AG09319 (cell line): ENCODE results near the gene UBE2J2.

Experiments used
- DNase-seq: peaks from one replicate; pipeline ENCODE4 v3.0.0-alpha.2; 2010; ENCODE audit warnings: low read depth; ENCODE audit errors: extremely low read depth
- CTCF ChIP-seq: IDR thresholded peaks from 2 replicates; pipeline ENCODE4 v1.5.1; 2011; ENCODE audit warnings: low read depth, mild to moderate bottlenecking, inconsistent platforms, low read length, moderate library complexity

Gene UBE2J2

GRCh38 chr1:1243266-1243660 lies 30.4 kb downstream of the UBE2J2 start:
- no peak for DNase-seq
- TF ChIP-seq CTCF, result no peak

DNA sequence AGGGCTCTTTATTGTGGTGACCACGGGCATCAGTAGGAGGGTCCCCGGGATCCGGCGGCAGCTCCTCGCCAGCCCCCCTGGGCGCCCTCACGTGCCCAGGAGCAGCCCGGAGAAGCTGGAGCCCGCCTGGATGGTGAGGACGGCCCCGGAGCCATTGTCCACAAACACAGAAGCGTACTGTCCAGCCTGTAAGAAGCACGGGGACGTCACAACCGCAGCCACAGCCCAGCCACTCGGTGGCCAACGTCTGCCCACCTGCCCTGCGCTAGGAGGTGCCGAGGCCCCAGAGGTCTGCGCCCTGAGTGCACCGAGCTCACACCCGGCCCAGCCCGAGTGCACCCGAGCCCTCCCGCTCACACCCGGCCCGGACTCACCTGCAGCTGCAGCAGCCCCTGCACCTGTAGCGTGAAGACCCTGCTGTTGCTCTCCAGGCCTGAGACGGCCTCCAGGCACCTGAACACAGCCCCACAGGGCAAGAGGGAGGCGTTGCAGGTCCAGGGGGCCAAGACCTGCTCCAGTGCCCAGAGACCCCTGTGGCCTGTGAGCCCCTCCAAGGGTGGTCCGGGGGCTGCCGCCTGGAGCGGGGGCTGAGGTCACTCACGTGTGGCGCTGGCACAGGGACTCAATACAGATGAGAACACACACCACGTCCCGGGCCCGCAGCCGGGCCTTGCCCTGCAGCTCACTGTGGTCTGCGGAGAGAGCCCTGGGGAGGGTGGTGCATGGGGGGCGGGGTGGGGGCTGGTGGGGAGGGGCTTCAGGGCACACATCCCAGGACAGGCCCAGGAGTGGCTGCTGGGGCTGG lies 31.0 kb downstream of the UBE2J2 start:
- no peak for TF ChIP-seq CTCF
- DNase-seq, result no peak

DNA sequence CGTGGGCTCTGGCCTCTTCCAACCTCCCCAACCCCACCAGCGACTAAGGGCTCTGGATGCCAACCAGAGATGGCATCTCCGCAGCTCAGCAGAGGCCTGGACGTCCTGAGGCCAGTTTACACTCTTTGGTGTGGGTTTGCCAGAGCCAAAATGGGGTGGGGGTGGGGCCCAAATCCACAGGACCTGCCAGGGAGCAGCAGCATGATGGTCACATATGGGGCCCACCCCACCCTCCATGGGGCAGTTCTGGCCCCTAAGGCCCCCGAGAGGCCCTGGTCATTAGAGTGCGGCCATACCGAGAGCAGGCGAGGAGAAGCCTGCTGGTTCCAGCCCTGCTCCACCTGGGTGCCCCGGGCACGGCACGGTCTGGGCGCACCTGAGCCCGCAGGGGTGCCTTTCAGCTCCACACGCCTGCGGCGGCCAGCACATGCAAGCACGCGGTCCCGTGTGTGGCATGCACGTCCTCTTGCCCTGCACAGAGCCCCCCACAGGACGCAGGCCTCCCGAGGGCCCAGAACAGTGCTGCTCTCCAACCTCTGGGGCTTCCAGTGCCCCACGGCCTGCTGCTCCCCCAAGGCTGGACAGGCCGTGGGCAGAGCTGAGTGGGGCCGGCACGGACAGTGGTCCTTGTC lies 31.9 kb downstream of the UBE2J2 start:
- TF ChIP-seq CTCF, result no peak
- no peak for DNase-seq

GRCh38 chr1:1240822-1241587 lies 32.6 kb downstream of the UBE2J2 start:
- no peak for DNase-seq
- no peak for TF ChIP-seq CTCF

- TF ChIP-seq CTCF, result no peak
- no peak for DNase-seq
Measured at GRCh38 chr1:1240348-1240732, 33.3 kb downstream of the UBE2J2 start.

- no peak for DNase-seq
- TF ChIP-seq CTCF, result no peak
Measured at GRCh38 chr1:1239614-1240347, 33.9 kb downstream of the UBE2J2 start.
